Activated CD8-positive, alpha-beta memory T cell treated with anti-CD3 and anti-CD28 coated beads for 24 hours (primary cell): Measurements from ENCODE around the gene FLVCR2.

ENCODE experiments used
- DNase-seq: peaks from one replicate; pipeline ENCODE4 v3.0.0-alpha.2; 2020

Gene FLVCR2

GRCh38 chr14:75634848-75635247, 56.4 kb downstream of the FLVCR2 start:
- DNase-seq = no peak

GRCh38 chr14:75636100-75636692, 57.8 kb downstream of the FLVCR2 start:
- no peak for DNase-seq

GRCh38 chr14:75640876-75641275, 62.5 kb downstream of the FLVCR2 start:
- DNase-seq = no peak

GRCh38 chr14:75643985-75644384, 65.6 kb downstream of the FLVCR2 start:
- no peak for DNase-seq

- no peak for DNase-seq
Observed at GRCh38 chr14:75645056-75645455, 66.6 kb downstream of the FLVCR2 start.

- DNase-seq = no peak
Observed at GRCh38 chr14:75646762-75647161, 68.3 kb downstream of the FLVCR2 start.

- DNase-seq = no peak
Observed at GRCh38 chr14:75647640-75648039, 69.2 kb downstream of the FLVCR2 start.

GRCh38 chr14:75648066-75648838, 69.8 kb downstream of the FLVCR2 start:
- no peak for DNase-seq

- no peak for DNase-seq
Observed at GRCh38 chr14:75649337-75649736, 70.9 kb downstream of the FLVCR2 start.

GRCh38 chr14:75649773-75650172, 71.4 kb downstream of the FLVCR2 start:
- no peak for DNase-seq

- DNase-seq = no peak
Observed at GRCh38 chr14:75650253-75651058, 72.0 kb downstream of the FLVCR2 start.

- no peak for DNase-seq
Observed at GRCh38 chr14:75653563-75653962, 75.1 kb downstream of the FLVCR2 start.

- peak; percentile 93 for DNase-seq
Observed at GRCh38 chr14:75654127-75654732, 75.8 kb downstream of the FLVCR2 start.

- DNase-seq = no peak
Observed at GRCh38 chr14:75655235-75655634, 76.8 kb downstream of the FLVCR2 start.

- no peak for DNase-seq
Observed at GRCh38 chr14:75657331-75657730, 78.9 kb downstream of the FLVCR2 start.

GRCh38 chr14:75658957-75659356, 80.5 kb downstream of the FLVCR2 start:
- no peak for DNase-seq

GRCh38 chr14:75660238-75660629, 81.8 kb downstream of the FLVCR2 start:
- no peak for DNase-seq

- peak; percentile 97 for DNase-seq
Observed at GRCh38 chr14:75660630-75661498, 82.4 kb downstream of the FLVCR2 start, which contains the start of the genes ERG28 and TTLL5. Gene ERG28 (minus strand): TSS chr14:75660876. CDS start chr14:75657502, 3,374 bp downstream. Gene TTLL5 (plus strand): TSS chr14:75661246. CDS start chr14:75663150, 1,904 bp downstream.

GRCh38 chr14:75661499-75661814, 83.0 kb downstream of the FLVCR2 start:
- DNase-seq = no peak

- no peak for DNase-seq
Observed at GRCh38 chr14:75662966-75663365, 84.5 kb downstream of the FLVCR2 start.

GRCh38 chr14:75667099-75667765, 88.8 kb downstream of the FLVCR2 start:
- no peak for DNase-seq
